GM10266 (cell line): ENCODE measurements around the gene PLS1.

ENCODE experiments used
- DNase-seq: peaks from one replicate; pipeline ENCODE4 v3.0.0; 2012; ENCODE audit errors: extremely low spot score
- TF ChIP-seq, protein P1 (sequence below): IDR thresholded peaks from 2 replicates; pipeline ENCODE4 v1.5.1; 2012; ENCODE audit warnings: mild to moderate bottlenecking, low read depth; ENCODE audit not compliant: control insufficient read depth, insufficient read depth; ENCODE audit errors: missing control alignments

PLS1 gene

DNA sequence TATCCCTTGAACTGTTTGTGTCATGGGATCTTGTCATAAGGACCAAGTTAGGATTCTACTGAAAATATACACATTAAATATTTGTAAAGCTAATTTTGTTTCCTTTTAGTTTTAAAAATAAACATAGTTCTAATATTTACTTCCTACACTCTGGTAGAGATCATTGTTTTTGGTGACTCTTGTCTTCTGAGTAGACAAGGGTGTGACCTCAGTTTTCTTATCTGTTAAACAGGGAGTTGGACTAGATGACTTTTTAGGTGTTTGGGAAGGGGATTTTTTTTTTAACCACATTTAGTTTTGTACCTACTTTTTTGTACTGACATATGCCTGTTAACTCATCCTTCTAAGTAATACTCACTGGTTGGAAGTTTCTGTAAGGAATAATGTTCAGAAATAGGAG, 30.8 kb downstream of the PLS1 start:
- TF ChIP-seq, protein P1, sequence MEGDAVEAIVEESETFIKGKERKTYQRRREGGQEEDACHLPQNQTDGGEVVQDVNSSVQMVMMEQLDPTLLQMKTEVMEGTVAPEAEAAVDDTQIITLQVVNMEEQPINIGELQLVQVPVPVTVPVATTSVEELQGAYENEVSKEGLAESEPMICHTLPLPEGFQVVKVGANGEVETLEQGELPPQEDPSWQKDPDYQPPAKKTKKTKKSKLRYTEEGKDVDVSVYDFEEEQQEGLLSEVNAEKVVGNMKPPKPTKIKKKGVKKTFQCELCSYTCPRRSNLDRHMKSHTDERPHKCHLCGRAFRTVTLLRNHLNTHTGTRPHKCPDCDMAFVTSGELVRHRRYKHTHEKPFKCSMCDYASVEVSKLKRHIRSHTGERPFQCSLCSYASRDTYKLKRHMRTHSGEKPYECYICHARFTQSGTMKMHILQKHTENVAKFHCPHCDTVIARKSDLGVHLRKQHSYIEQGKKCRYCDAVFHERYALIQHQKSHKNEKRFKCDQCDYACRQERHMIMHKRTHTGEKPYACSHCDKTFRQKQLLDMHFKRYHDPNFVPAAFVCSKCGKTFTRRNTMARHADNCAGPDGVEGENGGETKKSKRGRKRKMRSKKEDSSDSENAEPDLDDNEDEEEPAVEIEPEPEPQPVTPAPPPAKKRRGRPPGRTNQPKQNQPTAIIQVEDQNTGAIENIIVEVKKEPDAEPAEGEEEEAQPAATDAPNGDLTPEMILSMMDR = no peak
- DNase-seq = no peak

DNA sequence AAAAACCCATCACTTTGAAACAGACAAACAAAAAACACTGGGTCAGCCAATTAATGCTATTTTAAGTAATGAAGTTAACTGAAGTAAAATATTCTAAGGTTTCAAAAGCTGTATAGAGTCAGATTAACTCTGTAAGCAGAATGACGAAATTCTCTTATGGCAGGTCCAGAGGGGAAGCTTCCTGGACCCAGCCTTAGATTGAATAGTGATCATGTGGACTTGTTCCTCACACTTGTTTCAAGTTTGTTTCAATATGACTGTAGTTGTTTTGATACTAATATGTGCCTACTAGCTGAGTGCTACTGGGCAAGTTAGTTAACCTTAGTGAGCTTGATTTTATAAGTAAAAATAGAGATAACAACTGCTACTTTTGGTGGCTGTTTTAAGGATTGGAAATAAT, 32.6 kb downstream of the PLS1 start:
- TF ChIP-seq, protein P1 = no peak
- no peak for DNase-seq

DNA sequence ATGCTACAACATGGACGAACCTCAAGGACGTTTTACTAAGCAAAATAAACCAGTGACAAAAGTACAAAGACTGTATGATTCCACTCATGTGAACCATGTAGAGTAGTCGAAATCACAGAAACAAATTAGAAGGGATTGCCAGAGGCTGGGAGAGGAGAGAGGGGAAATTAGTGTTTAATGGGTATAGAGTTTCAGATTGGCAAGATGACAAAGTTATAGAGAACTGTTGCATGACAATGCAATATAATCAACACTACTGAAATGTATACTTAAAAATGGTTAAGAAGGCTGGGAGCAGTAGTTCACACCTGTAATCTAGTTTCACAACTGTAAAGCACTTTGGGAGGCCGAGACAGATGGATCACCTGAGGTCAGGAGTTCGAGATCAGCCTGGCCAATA, 36.9 kb downstream of the PLS1 start:
- no peak for DNase-seq
- TF ChIP-seq, protein P1 = no peak

DNA sequence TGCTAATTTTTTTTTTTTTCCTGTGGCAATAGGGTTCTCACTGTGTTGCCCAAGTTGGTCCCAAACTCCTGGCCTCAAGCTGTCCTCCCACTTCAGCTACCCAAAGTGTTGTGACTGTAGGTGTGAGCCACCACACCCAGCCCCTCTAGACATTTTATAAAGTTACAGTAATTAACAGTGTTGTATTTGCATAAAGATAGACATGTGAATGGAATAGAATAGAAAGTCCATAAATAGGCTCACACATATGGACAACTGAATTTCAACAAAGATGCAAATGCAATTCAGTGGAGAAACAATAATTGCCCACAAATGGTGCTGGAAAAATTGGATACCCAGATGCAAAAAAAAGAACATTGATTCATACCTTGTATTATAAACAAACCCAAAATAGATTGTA, 39.9 kb downstream of the PLS1 start:
- TF ChIP-seq, protein P1 = no peak
- no peak for DNase-seq

DNA sequence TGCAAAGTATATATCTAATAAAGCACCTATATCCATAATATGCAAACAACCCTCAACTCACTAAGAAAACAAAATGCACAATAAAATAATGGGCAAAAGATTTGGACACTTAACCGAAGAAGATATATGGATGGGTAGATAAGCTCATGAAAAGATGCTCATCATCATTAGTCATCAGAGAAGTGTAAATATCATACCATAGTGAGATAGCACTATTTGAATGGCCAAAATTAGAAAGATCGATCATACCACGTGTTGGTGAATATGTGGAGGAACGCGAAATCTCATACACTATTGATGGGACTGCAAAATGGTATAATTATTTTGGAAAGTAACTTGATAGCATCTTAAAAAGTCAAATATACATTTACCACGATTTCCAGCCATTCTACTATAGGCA, 40.5 kb downstream of the PLS1 start:
- TF ChIP-seq, protein P1 = no peak
- no peak for DNase-seq

DNA sequence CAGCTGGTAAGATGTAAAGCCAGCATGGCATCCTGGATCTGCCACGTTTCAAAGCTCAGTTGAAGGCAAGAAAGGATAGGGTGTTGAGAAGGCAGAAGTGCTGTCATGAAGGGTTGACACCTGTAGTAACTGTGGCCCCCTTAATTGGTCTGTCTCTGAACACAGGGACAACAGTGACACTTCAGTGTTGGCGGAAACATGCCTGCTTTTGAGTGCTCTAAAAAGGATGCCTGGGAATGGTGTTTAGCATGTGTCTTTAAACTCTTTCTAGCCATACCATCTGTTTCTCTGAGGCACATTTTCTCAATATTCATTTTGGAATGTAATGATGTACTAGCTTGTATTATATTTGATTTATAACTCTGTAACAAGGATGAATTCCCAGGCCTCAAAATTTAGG, 42.1 kb downstream of the PLS1 start:
- no peak for DNase-seq
- TF ChIP-seq, protein P1 = no peak

DNA sequence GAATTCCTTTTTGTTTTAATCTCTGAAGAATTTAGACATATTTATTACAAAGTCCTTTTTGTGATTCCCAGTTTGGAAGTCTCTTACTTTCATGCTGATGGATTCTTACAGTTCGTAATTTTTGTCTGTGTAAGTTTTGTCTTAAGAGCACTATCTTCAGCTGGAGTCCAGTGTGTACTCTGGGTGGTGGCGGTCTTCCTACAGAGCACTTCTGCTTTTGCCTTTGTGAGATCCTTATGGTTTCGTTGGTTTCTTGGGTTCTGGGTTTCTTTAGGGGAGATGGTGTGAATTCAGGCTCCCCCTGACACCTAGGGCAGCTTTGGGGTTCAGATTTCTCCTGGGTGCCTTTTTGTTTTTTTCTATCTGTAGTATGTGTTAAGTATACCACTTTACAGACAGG, 45.3 kb downstream of the PLS1 start:
- no peak for DNase-seq
- TF ChIP-seq, protein P1 = no peak
